Cerebellar cortex (tissue), 1 donor: ENCODE measurements around the gene TOLLIP.
"Not testable (repeated sequence)": the region's sequence is repeated elsewhere in the genome, so short reads cannot be mapped to it uniquely, and the experiment has no call there.

Experiments
- DNase-seq: peaks from one replicate; pipeline ENCODE4 v3.0.0-alpha.2; 2015; ENCODE audit warnings: low spot score

The TOLLIP gene

GRCh38 chr11:1245717-1246116 is 63.7 kb downstream of the TOLLIP start:
- not testable (repeated sequence) for DNase-seq

- DNase-seq = not testable (repeated sequence)
Measured at GRCh38 chr11:1244557-1244956, 64.9 kb downstream of the TOLLIP start.

GRCh38 chr11:1243521-1243920 is 65.9 kb downstream of the TOLLIP start:
- not testable (repeated sequence) for DNase-seq

GRCh38 chr11:1242751-1243150 is 66.7 kb downstream of the TOLLIP start:
- not testable (repeated sequence) for DNase-seq

- no peak for DNase-seq
Measured at GRCh38 chr11:1242289-1242688, 67.1 kb downstream of the TOLLIP start.

GRCh38 chr11:1241706-1242105 is 67.7 kb downstream of the TOLLIP start:
- no peak for DNase-seq

GRCh38 chr11:1240771-1241170 is 68.7 kb downstream of the TOLLIP start:
- DNase-seq = no peak

GRCh38 chr11:1239596-1240205 is 69.7 kb downstream of the TOLLIP start:
- DNase-seq = no peak

- DNase-seq = no peak
Measured at GRCh38 chr11:1238767-1239595, 70.5 kb downstream of the TOLLIP start.

- no peak for DNase-seq
Measured at GRCh38 chr11:1237851-1238250, 71.6 kb downstream of the TOLLIP start.

GRCh38 chr11:1237128-1237580 is 72.3 kb downstream of the TOLLIP start:
- no peak for DNase-seq

- DNase-seq = no peak
Measured at GRCh38 chr11:1236316-1237127, 72.9 kb downstream of the TOLLIP start.

- no peak for DNase-seq
Measured at GRCh38 chr11:1235901-1236315, 73.5 kb downstream of the TOLLIP start.

GRCh38 chr11:1235306-1235900 is 74.0 kb downstream of the TOLLIP start:
- DNase-seq = no peak

GRCh38 chr11:1234771-1235305 is 74.6 kb downstream of the TOLLIP start:
- DNase-seq = no peak

- DNase-seq = no peak
Measured at GRCh38 chr11:1234054-1234720, 75.2 kb downstream of the TOLLIP start.

GRCh38 chr11:1233351-1234053 is 75.9 kb downstream of the TOLLIP start:
- DNase-seq = no peak

GRCh38 chr11:1232883-1233321 is 76.5 kb downstream of the TOLLIP start:
- no peak for DNase-seq

GRCh38 chr11:1232021-1232882 is 77.2 kb downstream of the TOLLIP start:
- no peak for DNase-seq
